Frontal cortex (tissue), 4 donors: Measurements from ENCODE around the gene PDS5A. TPM values are rescaled to one million over a fixed set of nuclear protein-coding genes. Genes with fewer than 3 reads are reported as not detected.
"Not testable (repeated sequence)": the region's sequence is repeated elsewhere in the genome, so short reads cannot be mapped to it uniquely, and the experiment has no call there.

Experiments
- DNase-seq, 2 donors: peaks; one replicate each; pipeline ENCODE4 v3.0.0; 2012; ENCODE audit warnings: low spot score in 2 of 2
- FAIRE-seq: peaks from 2 replicates; lab custom pipeline; 2012; peaks lifted over from hg19 to GRCh38; lab: Jason Lieb, UNC
- total RNA-seq: library from RNA; depleted of rRNA; stranded (reverse); fragments of >200 nt; gene quantifications from one replicate; pipeline ENCODE4 v1.2.3, GENCODE V29; 2014
- donor health status: control.
- donor health status: control.
- donor health status: control.

PDS5A gene
- total RNA-seq, 1 donor from 2014 or later = 70.9 TPM

DNA sequence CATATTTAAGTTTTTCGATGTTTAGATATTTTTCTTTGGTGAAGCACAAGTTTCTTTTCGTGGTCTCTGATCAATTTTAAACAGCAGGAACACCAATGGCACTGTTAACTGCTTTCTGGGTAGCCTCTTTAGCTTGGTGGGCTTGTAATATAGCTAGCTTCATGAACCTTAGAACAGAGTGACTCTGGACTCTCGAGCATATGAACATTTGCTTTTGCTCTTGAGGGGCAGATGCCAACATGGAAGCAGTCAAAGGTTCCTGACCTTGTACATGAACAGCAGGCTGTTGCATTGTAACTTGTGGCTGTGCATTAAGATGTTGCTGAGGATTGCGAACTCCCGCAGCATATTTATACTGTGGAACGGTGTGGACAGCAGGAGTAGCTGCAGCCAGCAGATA is 4.7 kb downstream of the PDS5A start:
- not testable (repeated sequence) for DNase-seq, FAIRE-seq

GRCh38 chr4:39970671-39971640 is 6.8 kb downstream of the PDS5A start:
- FAIRE-seq = no peak
- DNase-seq = no peak

- FAIRE-seq (no peak), DNase-seq (no peak)
Observed at GRCh38 chr4:39963656-39964055, 14.1 kb downstream of the PDS5A start.

DNA sequence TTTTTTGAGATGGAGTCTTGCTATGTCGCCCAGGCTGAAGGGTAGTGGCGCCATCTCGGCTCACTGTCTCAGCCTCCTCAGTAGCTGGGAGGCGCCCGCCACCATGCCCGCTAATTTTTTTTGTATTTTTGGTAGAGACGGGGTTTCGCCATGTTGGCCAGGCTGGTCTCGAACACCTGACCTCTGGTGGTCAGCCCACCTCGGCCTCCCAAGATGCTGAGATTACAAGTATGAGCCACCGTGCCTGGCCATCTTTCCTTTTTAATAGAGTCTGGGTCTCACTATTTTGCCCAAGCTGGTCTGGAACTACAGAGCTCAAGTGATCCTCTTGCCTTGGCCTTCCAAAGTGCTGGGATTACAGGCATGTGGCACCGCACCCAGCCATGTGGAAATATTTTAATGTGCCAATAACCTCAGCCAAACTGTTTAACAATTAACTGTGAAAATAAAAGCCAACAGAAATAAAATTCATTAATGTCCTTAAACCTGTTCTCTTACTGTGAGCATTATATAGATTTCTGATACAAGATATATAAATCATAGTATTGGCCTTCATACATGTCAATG is 16.3 kb downstream of the PDS5A start:
- FAIRE-seq = no peak

GRCh38 chr4:39950861-39951481 is 26.7 kb downstream of the PDS5A start:
- FAIRE-seq = no peak
- DNase-seq = no peak

More for the DNA sequence above, 16.3 kb downstream of the PDS5A start:
- no peak for DNase-seq

DNA sequence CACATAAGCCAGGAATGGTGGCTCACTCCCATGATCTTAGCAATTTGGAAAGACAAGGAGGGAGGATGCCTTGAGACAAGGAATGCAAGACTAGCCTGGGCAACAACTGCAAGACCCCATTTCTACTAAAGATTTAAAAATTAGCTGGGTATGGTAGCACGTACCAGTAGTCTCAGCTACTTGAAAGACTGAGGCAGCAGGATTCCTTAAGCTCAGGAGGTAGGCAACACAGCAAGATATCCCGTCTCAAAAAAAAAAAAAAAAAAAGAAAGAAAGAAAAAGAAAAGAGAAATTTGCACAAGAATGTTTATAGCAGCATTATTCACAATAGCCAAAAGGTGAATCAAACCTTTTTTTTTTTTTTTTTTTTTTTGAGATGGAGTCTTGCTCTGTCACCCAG is 29.7 kb downstream of the PDS5A start:
- DNase-seq = no peak
- FAIRE-seq = no peak

GRCh38 chr4:39947417-39947816 is 30.3 kb downstream of the PDS5A start:
- FAIRE-seq = no peak
- no peak for DNase-seq

DNA sequence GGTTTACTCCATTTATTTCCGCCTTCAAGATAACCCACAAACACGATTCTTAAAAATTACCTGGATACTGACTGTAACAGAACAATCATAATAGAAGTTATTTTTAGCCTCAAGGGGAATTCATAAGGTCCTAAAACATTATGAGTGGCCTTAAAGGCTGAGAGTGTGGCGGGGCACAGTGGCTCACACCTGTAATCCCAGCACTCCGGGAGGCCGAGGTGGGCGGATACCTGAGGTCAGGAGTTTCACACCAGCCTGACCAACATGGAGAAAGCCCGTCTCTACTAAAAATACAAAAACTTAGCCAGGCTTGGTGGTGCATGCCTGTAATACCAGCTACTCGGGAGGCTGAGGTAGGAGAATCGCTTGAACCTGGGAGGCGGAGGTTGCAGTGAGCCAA is 33.5 kb downstream of the PDS5A start:
- DNase-seq, FAIRE-seq: not testable (repeated sequence)

- FAIRE-seq (no peak), DNase-seq (no peak)
Observed at GRCh38 chr4:39942507-39942906, 35.2 kb downstream of the PDS5A start.

- FAIRE-seq (no peak), DNase-seq (no peak)
Observed at GRCh38 chr4:39941682-39942217, 36.0 kb downstream of the PDS5A start.

- no peak for FAIRE-seq
Observed at GRCh38 chr4:39937683-39938268, 39.9 kb downstream of the PDS5A start.

DNA sequence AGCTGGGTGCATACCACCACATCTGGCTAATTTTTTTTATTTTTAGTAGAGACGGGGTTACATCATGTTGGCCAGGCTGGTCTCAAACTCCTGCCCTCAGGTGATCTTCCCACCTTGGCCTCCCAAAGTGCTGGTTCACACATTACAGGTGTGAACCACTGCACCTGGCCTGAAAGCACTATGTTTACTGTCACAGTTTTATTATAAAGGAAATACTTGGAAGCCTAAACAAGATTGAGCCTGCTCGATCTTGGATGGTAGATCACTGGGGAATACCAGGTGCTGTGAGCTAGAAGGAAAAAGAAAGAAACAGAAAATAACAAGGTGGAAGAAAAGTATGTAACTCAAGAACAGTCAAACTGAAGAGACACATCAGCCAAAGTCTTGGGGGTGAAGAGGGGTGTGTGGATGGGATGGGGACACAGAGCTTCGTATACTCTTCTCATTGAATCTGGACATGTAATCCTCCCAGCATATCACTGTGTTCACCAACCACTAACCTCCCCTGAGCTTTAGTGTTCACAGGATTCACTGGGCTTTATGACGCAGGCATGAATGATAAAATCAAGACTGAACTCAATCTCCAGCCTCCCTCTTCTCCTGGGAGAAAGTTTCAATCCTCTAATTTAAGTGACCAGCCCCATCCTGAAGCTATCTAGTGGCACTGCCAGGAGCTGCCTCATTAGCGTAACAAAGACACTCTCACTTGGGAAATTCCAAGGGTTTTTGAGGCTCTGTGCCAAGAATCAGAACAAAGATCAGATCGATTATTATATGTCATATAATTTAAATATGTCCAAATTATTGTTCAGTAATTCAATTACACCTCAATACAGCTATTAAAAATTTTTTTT is 40.9 kb downstream of the PDS5A start:
- DNase-seq = no peak
- no peak for FAIRE-seq

More at GRCh38 chr4:39937683-39938268, 39.9 kb downstream of the PDS5A start:
- no peak for DNase-seq

DNA sequence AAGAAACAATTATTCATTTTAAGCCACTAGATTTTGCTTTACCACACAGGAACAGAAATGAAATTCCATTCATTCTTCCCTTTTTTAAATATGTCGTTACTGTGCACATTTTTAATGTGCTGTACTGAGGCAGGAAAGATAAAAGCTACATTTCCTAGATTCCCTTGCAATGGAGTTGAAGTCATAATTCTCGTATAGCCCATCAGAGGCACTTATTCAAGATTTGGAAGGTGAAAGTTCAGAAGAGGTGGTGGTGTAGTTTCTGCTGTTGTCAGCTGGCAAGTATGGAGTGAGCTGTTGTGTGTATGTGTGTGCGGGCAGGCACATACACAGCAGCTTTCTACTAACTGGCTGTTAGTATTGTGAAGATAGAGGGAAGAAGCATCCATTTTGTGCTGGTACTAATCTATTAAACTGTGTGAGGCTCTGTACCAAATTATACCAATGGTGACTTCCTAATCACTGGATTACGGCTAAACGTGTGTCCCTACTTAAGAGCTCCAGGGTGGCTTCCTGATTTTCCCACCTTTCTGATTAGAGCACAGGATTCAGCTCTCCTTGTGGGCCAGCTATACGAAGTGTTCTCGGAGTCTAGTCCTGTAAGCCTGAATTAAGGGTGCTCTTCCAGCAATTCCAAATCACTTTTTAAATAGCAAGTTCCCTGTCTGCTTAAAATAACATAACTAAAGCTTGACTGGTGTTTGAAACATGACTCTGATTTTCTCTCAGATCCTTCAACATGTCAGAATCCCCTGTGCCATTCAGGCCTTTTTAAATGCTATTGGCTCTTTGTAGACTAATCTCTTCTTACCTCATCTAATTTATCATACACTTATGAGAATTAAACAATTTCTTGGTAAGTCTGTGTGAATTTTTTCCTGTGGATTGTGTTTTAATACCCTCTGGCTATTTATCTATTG is 43.8 kb downstream of the PDS5A start:
- DNase-seq = no peak

DNA sequence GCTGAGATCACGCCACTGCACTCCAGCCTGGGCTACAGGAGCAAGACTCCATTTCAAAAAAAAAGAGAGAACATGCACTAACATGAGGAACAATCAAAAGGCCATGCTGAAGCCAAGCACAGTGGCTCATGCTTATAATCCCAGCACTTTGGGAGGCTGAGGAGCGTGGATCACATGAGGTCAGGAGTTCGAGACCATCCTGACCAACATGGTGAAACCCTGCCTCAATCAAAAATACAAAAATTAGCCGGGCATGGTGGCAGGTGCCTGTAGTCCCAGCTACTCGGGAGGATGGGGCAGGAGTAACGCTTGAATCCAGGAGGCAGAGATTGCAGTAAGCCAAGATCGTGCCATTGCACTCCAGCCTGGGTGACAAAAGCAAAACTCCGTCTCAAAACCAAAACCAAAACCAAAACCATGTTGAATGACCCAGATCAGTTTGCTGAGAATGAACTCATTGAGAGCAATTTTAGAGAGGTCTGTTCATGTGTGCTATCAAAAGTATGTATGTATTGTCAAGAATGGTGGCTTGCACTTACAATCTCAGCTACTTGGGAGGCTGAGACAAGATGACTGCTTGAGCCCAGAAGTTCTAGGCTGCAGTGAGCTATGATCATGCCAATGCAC is 44.8 kb downstream of the PDS5A start:
- FAIRE-seq = no peak
- no peak for DNase-seq

More for the DNA sequence above, 43.8 kb downstream of the PDS5A start:
- FAIRE-seq = no peak

GRCh38 chr4:39931441-39931901 is 46.2 kb downstream of the PDS5A start:
- DNase-seq (no peak), FAIRE-seq (no peak)

- FAIRE-seq (no peak), DNase-seq (no peak)
Observed at GRCh38 chr4:39928538-39928937, 49.2 kb downstream of the PDS5A start.

DNA sequence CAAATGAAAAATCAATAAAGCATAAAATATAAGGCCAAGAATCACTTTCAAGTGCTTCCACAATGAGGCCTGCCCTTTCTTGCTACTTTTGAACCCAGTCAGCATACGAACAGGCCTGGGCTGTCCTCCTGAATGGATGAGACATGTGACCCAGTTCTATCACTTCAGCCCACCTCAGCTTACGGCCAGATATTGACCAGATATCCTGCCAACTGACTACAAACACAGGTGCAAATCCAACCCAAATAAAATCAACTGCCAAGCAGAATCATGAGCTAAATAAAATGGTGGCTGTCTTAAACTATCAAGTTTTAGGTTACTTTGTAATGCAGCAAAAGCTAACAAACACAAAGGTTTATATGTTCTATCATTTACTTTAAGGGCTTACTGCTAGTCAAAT is 53.7 kb downstream of the PDS5A start:
- DNase-seq (no peak), FAIRE-seq (no peak)

DNA sequence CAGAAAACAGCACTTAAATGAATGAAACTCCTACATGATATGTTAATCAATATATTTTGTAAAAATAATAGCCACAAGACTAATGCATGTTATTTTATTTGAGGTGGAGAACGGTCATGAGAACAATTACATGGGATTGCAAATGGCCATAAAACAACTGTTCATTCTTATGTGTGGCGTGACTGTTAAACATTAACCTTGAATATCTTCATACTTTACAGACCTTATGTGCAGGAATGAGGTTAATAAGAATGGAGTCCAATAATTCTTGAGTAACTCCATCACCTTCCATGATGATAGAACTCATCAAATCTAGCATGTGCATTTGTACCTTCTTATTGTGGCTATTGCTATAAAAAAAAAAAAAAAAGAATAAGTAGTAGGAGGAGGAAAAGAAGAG is 55.3 kb downstream of the PDS5A start:
- FAIRE-seq = no peak
- DNase-seq = no peak
